Renal cortex interstitium (tissue), 11 donors: Measurements from ENCODE around the gene ANGPTL8. TPM values are rescaled to one million over a fixed set of nuclear protein-coding genes. Genes with fewer than 3 reads are reported as not detected.

Experiments
- DNase-seq, 11 donors: peaks; one replicate each; pipeline ENCODE4 v3.0.0-alpha.2; 2013; ENCODE audit warnings: low read depth in 9 of 11, low spot score in 4 of 11; ENCODE audit errors: extremely low read depth in 1 of 11
- polyA plus RNA-seq, 3 donors: library from polyadenylated mRNA; unstranded; fragments of 120-200 nt; gene quantifications; one replicate each; pipeline ENCODE4 v1.2.1, GENCODE V29; 2013; ENCODE audit not compliant: insufficient read length in 3 of 3

Gene ANGPTL8
- polyA plus RNA-seq, 3 donors: 0.34 to 0.68 (median 0.41) TPM

GRCh38 chr19:11201791-11202190 lies 37.6 kb upstream of the ANGPTL8 start:
- no peak for DNase-seq

- no peak for DNase-seq
Observed at GRCh38 chr19:11202488-11203193, 36.8 kb upstream of the ANGPTL8 start.

- peak in 8 of 11 donors; percentile 22 to 53 (median 44) for DNase-seq
Observed at GRCh38 chr19:11203194-11204075, 36.0 kb upstream of the ANGPTL8 start.

GRCh38 chr19:11204076-11204602 lies 35.3 kb upstream of the ANGPTL8 start:
- DNase-seq: no peak

GRCh38 chr19:11204943-11205349 lies 34.5 kb upstream of the ANGPTL8 start:
- no peak for DNase-seq

- DNase-seq: no peak
Observed at GRCh38 chr19:11205939-11206570, 33.4 kb upstream of the ANGPTL8 start.

GRCh38 chr19:11208561-11209471 lies 30.6 kb upstream of the ANGPTL8 start:
- no peak for DNase-seq

- no peak for DNase-seq
Observed at GRCh38 chr19:11209839-11210655, 29.4 kb upstream of the ANGPTL8 start.

GRCh38 chr19:11210656-11210928 lies 28.8 kb upstream of the ANGPTL8 start:
- no peak for DNase-seq

GRCh38 chr19:11214387-11214786 lies 25.0 kb upstream of the ANGPTL8 start:
- no peak for DNase-seq

- DNase-seq: no peak
Observed at GRCh38 chr19:11221082-11221598, 18.3 kb upstream of the ANGPTL8 start.

GRCh38 chr19:11223200-11223599 lies 16.2 kb upstream of the ANGPTL8 start:
- DNase-seq: no peak

- no peak for DNase-seq
Observed at GRCh38 chr19:11224429-11224828, 15.0 kb upstream of the ANGPTL8 start.

GRCh38 chr19:11225172-11225571 lies 14.2 kb upstream of the ANGPTL8 start:
- no peak for DNase-seq

- DNase-seq: no peak
Observed at GRCh38 chr19:11225815-11226214, 13.6 kb upstream of the ANGPTL8 start.

GRCh38 chr19:11226716-11227166 lies 12.7 kb upstream of the ANGPTL8 start:
- DNase-seq: no peak

- no peak for DNase-seq
Observed at GRCh38 chr19:11227195-11227886, 12.1 kb upstream of the ANGPTL8 start.
